Ascending aorta (tissue), 2 donors: ENCODE data around the gene RIT2. TPM values are rescaled to one million over a fixed set of nuclear protein-coding genes. Genes with fewer than 3 reads are reported as not detected.

Experiments
- DNase-seq, 2 donors: peaks; one replicate each; pipeline ENCODE4 v3.0.0-alpha.2; 2019; ENCODE audit warnings: low spot score in 2 of 2
- H3K27ac ChIP-seq, 2 donors: fragments of 200-600 bp; sonication (generic); one replicate each; pipeline ENCODE4 v1.5.1; 2016 to 2017; ENCODE audit warnings: mild to moderate bottlenecking in 1 of 2
- H3K27me3 ChIP-seq: fragments of 200-600 bp; sonication (generic); one replicate; pipeline ENCODE4 v1.5.1; 2017
- H3K36me3 ChIP-seq, 2 donors: fragments of 200-600 bp; sonication (generic); one replicate each; pipeline ENCODE4 v1.5.1; 2016
- H3K4me1 ChIP-seq, 2 donors: fragments of 200-600 bp; sonication (generic); one replicate each; pipeline ENCODE4 v1.5.1; 2016 to 2017; ENCODE audit warnings: mild to moderate bottlenecking in 1 of 2
- H3K4me3 ChIP-seq, 2 donors: fragments of 200-600 bp; sonication (generic); one replicate each; pipeline ENCODE4 v1.5.1; 2016 to 2017; ENCODE audit warnings: mild to moderate bottlenecking in 1 of 2
- H3K9me3 ChIP-seq, 2 donors: fragments of 200-600 bp; sonication (generic); one replicate each; pipeline ENCODE4 v1.5.1; 2016
- CTCF ChIP-seq, 3 experiments: fragments of 200-600 bp in 2 of 3; fragments of 450-650 bp in 1 of 3; sonication (generic) in 2 of 3; IDR thresholded peaks; one replicate each; pipeline ENCODE4 v1.5.1; 2016 to 2019; ENCODE audit warnings: antibody characterized with exemption in 3 of 3, mild to moderate bottlenecking in 1 of 3, moderate library complexity in 1 of 3
- intact Hi-C: fragments of 100-400 bp; cut with DNase I; formaldehyde crosslinking; loops from one replicate; pipeline ENCODE4 v1.15.1; 2023
- total RNA-seq: library from RNA; depleted of rRNA; stranded (reverse); fragments of >200 nt; gene quantifications from one replicate; pipeline ENCODE4 v1.1.0, GENCODE V29; 2016

The RIT2 gene
- total RNA-seq, 1 donor from 2014 or later: not detected

- no peak for DNase-seq
These were observed 84.3 kb downstream of the RIT2 start for GRCh38 chr18:43031169-43031568.

GRCh38 chr18:43029414-43029813 is 86.1 kb downstream of the RIT2 start:
- no peak overlapping the region for H3K27ac ChIP-seq
- DNase-seq: no peak
- H3K4me3 ChIP-seq: no peak overlapping the region
- H3K27me3 ChIP-seq: no peaks in the 10 kb centered on the region
- H3K9me3 ChIP-seq: no peaks in the 10 kb centered on the region
- H3K4me1 ChIP-seq: no peaks in the 10 kb centered on the region
- intact Hi-C loops: no loop called here
- H3K36me3 ChIP-seq: no peaks in the 10 kb centered on the region
- no peak for TF ChIP-seq CTCF (IDR thresholded peaks at IDR 0.05)

More at GRCh38 chr18:43031169-43031568, 84.3 kb downstream of the RIT2 start:
- TF ChIP-seq CTCF (IDR thresholded peaks at IDR 0.05): no peak
- intact Hi-C loops: no loop called here
- Histone ChIP-seq H3K27me3 (no peaks in the 10 kb centered on the region), H3K4me1 (no peaks in the 10 kb centered on the region), H3K27ac (no peak overlapping the region), H3K9me3 (no peaks in the 10 kb centered on the region), H3K36me3 (no peaks in the 10 kb centered on the region), H3K4me3 (no peak overlapping the region)

- TF ChIP-seq CTCF (IDR thresholded peaks at IDR 0.05): no peak
- DNase-seq: no peak
- intact Hi-C loops: no loop called here
- H3K4me1 ChIP-seq: no peaks in the 10 kb centered on the region
- H3K9me3 ChIP-seq: no peaks in the 10 kb centered on the region
- no peak overlapping the region for H3K4me3 ChIP-seq
- H3K27me3 ChIP-seq: no peaks in the 10 kb centered on the region
- no peak overlapping the region for H3K27ac ChIP-seq
- H3K36me3 ChIP-seq: no peaks in the 10 kb centered on the region
These were observed 92.6 kb downstream of the RIT2 start for GRCh38 chr18:43022874-43023273.

- intact Hi-C loops: no loop called here
These were observed 97.9 kb downstream of the RIT2 start for GRCh38 chr18:43017622-43018021.

GRCh38 chr18:43013486-43013885 is 102.0 kb downstream of the RIT2 start:
- TF ChIP-seq CTCF (IDR thresholded peaks at IDR 0.05): no peak
- no peak for DNase-seq
- intact Hi-C loops: no loop called here
- Histone ChIP-seq H3K27ac (no peak overlapping the region), H3K36me3 (no peaks in the 10 kb centered on the region), H3K4me1 (no peaks in the 10 kb centered on the region), H3K27me3 (no peaks in the 10 kb centered on the region), H3K9me3 (no peaks in the 10 kb centered on the region), H3K4me3 (no peak overlapping the region)

More at GRCh38 chr18:43017622-43018021, 97.9 kb downstream of the RIT2 start:
- Histone ChIP-seq H3K4me3 (no peak overlapping the region), H3K36me3 (no peaks in the 10 kb centered on the region), H3K27me3 (no peaks in the 10 kb centered on the region), H3K9me3 (no peaks in the 10 kb centered on the region), H3K27ac (no peak overlapping the region), H3K4me1 (no peaks in the 10 kb centered on the region)
- no peak for DNase-seq
- TF ChIP-seq CTCF (IDR thresholded peaks at IDR 0.05): no peak

GRCh38 chr18:43012951-43013350 is 102.5 kb downstream of the RIT2 start:
- Histone ChIP-seq H3K4me3 (no peak overlapping the region), H3K27ac (no peak overlapping the region), H3K27me3 (no peaks in the 10 kb centered on the region), H3K9me3 (no peaks in the 10 kb centered on the region), H3K4me1 (no peaks in the 10 kb centered on the region), H3K36me3 (no peaks in the 10 kb centered on the region)
- TF ChIP-seq CTCF (IDR thresholded peaks at IDR 0.05): no peak
- intact Hi-C loops: no loop called here
- no peak for DNase-seq
